NCI-H1417 (cell line): ENCODE results near the gene PFN3.
A peak's percentile ranks its signal among the peaks of the same experiment; 100 is the strongest.

Source experiments
- DNase-seq, 3 experiments: peaks; one replicate each; lab custom pipeline; 2025; lab: John Stamatoyannopoulos, UW

PFN3 gene

DNA sequence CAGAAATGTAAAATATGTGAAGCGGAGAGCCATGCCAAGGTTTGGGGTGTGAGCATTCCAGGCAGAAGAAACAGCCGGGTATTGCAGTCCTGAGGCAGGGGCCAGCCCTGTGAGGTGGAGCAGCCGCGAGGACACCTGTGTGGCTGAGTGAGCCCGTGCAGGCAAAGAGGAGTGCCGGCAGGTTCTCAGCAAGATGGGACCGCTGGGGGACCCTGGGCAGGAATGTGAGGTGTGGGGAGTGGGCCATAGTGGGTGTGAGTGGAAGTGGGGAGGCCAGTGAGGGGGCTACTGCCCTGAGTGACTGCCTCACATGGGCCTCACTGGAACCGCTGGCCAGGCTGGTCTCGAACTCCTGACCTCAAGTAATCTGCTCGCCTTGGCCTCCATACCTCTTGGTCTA, 38.0 kb upstream of the PFN3 start:
- no peak for DNase-seq

DNA sequence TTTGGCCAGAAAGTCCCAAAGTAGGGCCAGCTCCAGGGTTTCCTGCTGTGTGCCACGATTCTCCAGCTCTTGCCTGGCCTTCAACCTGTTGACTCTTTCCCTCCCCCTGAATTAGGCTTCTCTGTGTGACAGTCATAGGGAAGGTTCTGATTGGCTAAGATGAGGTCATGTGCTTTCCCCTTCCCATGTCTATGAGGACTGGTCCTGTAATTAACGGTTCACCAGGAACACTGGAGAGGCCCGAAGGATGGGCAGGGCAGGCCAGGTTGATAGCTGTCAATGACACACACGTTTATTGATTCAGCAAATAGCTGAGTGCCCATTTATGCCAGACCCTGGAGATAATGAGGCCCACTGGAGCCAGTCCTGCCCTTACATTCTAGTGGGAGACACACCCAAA, 37.2 kb upstream of the PFN3 start:
- peak in 2 of 3 experiments; percentile 19 to 45 for DNase-seq

GRCh38 chr5:177435847-177436536, 35.5 kb upstream of the PFN3 start:
- DNase-seq: no peak

DNA sequence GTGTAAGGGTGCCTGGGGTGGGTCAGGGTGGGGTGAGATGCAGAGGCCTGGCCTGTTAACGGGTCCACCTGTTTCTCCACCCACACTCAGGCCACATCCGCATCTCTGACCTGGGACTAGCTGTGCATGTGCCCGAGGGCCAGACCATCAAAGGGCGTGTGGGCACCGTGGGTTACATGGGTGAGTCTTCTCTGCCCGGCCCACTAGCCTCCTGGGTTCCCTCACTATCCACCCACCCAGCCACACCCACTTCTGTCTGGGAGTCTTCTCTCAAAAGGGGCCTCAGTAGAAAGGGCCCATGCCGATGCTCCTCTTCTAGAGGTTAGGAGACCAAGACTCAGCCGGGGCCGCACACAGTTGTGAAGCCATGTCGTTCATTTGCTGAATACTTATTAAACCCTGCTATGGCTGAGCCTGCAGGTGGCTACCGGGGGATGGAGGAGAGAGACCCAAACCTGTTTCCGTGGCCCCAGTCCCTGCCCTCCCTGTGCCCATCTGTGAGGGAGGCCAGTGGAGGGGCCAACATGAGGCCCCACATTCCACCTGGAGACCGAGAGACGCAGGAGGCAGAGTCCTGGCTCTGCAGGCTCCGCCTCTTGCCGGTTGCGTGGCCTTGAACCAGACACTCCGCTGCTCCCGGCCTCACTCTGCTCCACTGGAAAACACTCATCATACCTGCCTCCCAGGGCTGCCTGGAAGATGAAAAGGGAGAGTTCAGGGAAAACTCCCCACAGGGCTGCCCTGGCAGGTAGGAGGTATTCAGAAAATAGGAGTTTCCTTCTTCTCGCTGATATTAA, 34.7 kb upstream of the PFN3 start:
- DNase-seq: no peak

- DNase-seq: no peak
Observed at GRCh38 chr5:177434437-177434836, 34.0 kb upstream of the PFN3 start.

DNA sequence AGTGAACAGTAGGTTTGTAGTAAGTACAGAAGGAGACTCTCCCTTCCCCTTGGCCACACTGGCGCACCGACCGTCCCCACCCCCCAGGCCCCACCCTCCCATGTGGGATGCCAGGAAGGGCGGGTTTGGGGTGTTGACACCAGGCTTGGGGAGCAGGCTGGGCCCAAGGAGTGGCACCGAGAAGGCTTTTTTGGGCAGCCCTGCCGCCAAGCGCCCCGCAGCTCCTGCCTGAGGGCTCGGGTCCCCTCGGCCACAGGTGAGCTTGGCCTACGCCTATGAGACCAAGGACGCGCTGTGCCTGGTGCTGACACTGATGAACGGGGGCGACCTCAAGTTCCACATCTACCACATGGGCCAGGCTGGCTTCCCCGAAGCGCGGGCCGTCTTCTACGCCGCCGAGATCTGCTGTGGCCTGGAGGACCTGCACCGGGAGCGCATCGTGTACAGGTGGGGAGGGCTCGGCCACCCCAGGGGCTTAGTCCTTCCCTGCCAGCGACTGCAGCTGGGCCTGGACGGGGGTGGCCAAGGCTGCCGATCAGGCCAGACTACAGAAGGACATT, 33.3 kb upstream of the PFN3 start:
- no peak for DNase-seq

- DNase-seq: no peak
Observed at GRCh38 chr5:177432839-177433657, 32.6 kb upstream of the PFN3 start.

- no peak for DNase-seq
Observed at GRCh38 chr5:177432143-177432838, 31.8 kb upstream of the PFN3 start.

- DNase-seq: no peak
Observed at GRCh38 chr5:177431317-177432142, 31.1 kb upstream of the PFN3 start.

DNA sequence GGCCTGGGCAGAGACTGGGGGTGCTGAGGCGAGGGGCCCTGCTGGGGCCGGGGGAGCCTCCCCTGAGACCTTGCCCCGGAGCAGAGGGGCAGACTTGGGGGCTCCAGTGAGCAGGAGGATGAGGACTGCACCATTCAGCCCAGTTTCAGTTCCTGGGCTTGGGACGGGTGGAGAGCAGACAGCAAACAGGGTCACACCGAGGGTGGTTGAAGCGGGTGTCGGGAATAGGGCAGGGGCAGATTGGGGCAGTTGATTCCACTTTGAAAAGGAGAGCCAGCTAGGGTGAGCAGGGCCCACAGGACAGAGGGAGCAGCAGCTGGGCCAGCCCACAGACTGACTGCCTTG, 30.5 kb upstream of the PFN3 start:
- no peak for DNase-seq

GRCh38 chr5:177430140-177430951, 29.9 kb upstream of the PFN3 start:
- DNase-seq: no peak

DNA sequence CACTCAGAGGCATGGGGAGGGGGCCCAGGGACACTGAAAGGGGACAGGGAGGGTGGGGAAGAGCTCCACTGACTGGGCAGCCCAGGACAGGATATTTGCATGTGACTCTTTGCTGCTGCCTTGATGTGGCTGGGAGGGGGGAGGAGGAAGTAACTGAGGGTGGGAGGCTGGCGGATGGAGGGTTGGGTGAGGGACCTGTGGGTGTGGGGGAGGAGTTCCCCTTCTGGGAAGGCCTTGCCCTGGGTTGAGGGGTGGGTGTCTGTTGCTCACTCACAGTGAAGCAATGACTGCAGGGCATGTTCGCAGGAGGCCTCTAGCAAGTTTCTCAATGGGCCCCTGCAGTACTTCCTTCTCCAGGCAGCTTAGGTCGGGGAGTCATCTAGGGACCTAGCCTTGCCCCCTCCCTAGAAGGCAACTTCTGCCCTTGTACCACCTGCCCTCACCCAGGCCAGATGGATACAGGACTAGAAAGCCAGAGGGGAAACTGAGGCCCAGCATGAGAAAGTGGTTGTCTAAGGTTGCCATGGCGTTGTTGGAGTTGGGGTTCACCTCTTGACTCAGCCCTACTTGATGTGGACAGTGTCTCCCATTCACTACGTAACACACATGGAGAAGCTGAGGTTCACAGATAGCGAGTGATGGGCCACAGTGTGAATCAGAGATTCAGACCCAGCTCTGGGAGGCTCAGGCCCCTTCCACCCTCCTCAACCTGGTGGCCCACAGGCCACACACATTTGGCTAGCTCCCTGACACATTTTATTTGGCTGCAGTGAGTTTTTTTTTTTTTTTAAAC, 29.0 kb upstream of the PFN3 start:
- DNase-seq: no peak

GRCh38 chr5:177428574-177429217, 28.2 kb upstream of the PFN3 start:
- no peak for DNase-seq

GRCh38 chr5:177427919-177428573, 27.6 kb upstream of the PFN3 start:
- DNase-seq: no peak

DNA sequence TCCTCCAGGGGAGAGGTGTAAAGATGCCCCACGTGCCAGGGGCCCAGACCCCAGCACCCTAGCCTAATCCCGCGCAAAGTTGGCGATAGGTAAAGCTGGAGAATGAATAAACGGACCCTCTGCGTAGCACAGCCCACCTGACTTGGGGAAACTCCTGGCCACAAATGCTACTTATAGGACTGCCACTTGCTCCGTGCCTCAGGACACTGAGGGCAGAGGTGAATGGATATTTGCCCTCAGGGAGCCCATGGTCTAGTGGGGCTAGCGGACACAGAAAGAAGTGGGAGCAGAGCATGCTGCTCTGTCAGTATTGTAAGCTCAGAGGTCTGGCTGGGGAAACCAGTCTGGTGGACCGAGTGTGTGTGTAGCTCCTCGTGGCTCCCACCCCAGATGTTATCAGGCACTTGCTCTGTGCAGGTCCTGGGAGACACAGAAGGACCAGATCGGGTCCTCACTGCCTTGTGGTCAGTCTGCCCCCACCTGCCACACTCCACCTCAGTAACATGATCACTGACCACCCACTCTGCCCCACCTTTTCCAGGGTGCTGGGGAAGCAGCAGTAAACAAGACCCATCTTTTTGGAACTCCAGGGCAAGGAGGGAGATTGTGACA, 26.9 kb upstream of the PFN3 start:
- DNase-seq: peak in 1 of 3 experiments; percentile 38

DNA sequence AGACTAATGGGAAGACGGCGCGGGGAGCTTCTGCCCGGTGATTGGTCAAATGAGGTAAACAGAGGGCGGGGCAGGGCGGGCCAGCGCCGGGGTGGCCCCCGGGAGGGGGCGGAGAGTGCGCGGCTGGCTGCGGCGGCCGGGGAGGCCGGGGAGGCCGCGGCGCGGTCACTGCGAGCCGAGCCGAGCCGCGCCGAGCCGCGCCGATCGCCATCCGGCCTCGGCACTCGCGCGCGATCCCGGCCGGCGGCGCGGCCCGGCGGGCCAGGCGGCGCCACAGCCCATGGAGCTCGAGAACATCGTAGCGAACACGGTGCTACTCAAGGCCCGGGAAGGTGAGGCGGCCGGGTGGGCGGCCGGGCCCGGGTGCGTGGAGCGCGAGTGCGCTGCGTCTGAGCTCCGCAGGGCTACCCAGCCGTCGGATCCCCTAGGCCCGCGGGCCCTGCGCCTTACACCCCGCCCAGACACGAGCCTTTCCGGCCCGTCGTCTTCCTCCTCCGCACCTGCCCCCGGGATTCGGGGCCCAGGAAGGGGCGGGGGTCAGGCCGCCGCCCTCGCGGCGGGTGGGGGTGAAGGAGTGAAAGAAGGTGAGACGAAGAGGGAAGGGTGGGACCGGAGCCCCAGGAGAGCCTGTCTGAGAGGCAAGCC, 26.2 kb upstream of the PFN3 start, which contains the start of gene GRK6:
Gene GRK6 (plus strand): TSS at position 111 of the 645 bp plus-strand sequence. CDS start 170 bp downstream, at position 281.
- peak in 2 of 3 experiments; percentile 59 to 61 for DNase-seq
